Osteoblast (primary cell): ENCODE results near the gene SEMA5B. TPM values are rescaled to one million over a fixed set of nuclear protein-coding genes. Genes with fewer than 3 reads are reported as not detected.
A peak's percentile ranks its signal among the peaks of the same experiment; 100 is the strongest.

Experiments used
- DNase-seq: peaks from one replicate; pipeline ENCODE4 v3.0.0; 2011; ENCODE audit warnings: low spot score, mixed read lengths; ENCODE audit not compliant: insufficient read length; ENCODE audit errors: missing footprints
- H2AFZ ChIP-seq: 2 replicates; pipeline ENCODE4 v1.6.0; 2011; ENCODE audit warnings: mild to moderate bottlenecking, low read length
- H3K27ac ChIP-seq: 2 replicates; pipeline ENCODE4 v1.5.1; 2011; ENCODE audit warnings: mild to moderate bottlenecking, low read depth, low read length, moderate library complexity
- H3K27me3 ChIP-seq: 2 replicates; pipeline ENCODE4 v1.6.0; 2012; ENCODE audit warnings: mild to moderate bottlenecking, control low read depth, inconsistent platforms, low read length, moderate library complexity; ENCODE audit not compliant: insufficient read depth
- H3K36me3 ChIP-seq: 2 replicates; pipeline ENCODE4 v1.5.1; 2011; ENCODE audit warnings: mild to moderate bottlenecking, low read length, control low read depth, moderate library complexity; ENCODE audit not compliant: insufficient read depth
- H3K4me1 ChIP-seq: 2 replicates; pipeline ENCODE4 v1.5.1; 2011; ENCODE audit warnings: mild to moderate bottlenecking, low read length, control low read depth, moderate library complexity; ENCODE audit not compliant: insufficient read depth
- H3K4me2 ChIP-seq: 2 replicates; pipeline ENCODE4 v1.6.0; 2011; ENCODE audit warnings: mild to moderate bottlenecking, low read length; ENCODE audit not compliant: insufficient read depth
- H3K4me3 ChIP-seq: fragments of 200-600 bp; sonication (generic); 3 replicates; pipeline ENCODE4 v1.5.1; 2012; ENCODE audit warnings: mild to moderate bottlenecking, low read length, inconsistent platforms; ENCODE audit not compliant: insufficient read depth
- H3K79me2 ChIP-seq: 2 replicates; pipeline ENCODE4 v1.6.0; 2012; ENCODE audit warnings: mild to moderate bottlenecking, low read length, control low read depth, inconsistent platforms; ENCODE audit not compliant: insufficient read depth
- H3K9me3 ChIP-seq: 2 replicates; pipeline ENCODE4 v1.5.1; 2011; ENCODE audit warnings: low read depth, low read length, control low read depth
- H4K20me1 ChIP-seq: 2 replicates; pipeline ENCODE4 v1.6.0; 2012; ENCODE audit warnings: mild to moderate bottlenecking, low read length, control low read depth; ENCODE audit not compliant: insufficient read depth
- total RNA-seq: library from RNA; depleted of rRNA; stranded (reverse); fragments of >200 nt; gene quantifications from 2 replicates; pipeline ENCODE4 v1.2.3, GENCODE V29; 2012
- TF ChIP-seq, protein P1 (sequence below): IDR thresholded peaks from 2 replicates; pipeline ENCODE4 v1.5.1; 2011; ENCODE audit warnings: mild to moderate bottlenecking, low read depth, low read length, moderate library complexity; ENCODE audit errors: extremely low read depth

Gene SEMA5B
- total RNA-seq, 1 donor = not detected

DNA sequence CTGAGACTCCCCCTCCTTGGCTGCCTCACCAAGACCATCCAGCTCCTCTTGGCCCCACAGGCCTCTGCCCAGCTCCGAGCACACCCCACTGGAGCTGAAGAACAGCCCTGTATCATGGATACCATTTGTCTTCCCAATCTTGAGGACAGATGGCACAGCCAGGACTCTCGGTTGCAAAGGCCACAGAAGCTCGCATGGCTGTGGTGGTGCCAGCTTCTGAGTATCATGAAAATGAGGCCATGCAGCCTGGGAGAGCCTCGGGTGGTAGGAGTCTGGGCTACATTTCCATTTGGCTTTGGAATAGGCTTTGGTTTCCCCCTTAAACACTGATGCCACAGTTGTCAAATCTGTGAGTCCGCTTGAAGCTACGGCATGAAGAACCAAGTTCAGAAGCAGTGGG, 106.6 kb downstream of the SEMA5B start:
- Histone ChIP-seq H2AFZ (no peak overlapping the region), H3K4me1 (no peaks in the 10 kb centered on the region), H3K36me3 (no peaks in the 10 kb centered on the region), H3K9me3 (no peaks in the 10 kb centered on the region), H3K79me2 (no peaks in the 10 kb centered on the region), H3K27me3 (peaks cover 53% of the 10 kb centered on the region), H3K4me3 (no peak overlapping the region), H4K20me1 (no peaks in the 10 kb centered on the region), H3K4me2 (no peak overlapping the region), H3K27ac (no peak overlapping the region)
- peak; percentile 4 for DNase-seq
- TF ChIP-seq, protein P1, sequence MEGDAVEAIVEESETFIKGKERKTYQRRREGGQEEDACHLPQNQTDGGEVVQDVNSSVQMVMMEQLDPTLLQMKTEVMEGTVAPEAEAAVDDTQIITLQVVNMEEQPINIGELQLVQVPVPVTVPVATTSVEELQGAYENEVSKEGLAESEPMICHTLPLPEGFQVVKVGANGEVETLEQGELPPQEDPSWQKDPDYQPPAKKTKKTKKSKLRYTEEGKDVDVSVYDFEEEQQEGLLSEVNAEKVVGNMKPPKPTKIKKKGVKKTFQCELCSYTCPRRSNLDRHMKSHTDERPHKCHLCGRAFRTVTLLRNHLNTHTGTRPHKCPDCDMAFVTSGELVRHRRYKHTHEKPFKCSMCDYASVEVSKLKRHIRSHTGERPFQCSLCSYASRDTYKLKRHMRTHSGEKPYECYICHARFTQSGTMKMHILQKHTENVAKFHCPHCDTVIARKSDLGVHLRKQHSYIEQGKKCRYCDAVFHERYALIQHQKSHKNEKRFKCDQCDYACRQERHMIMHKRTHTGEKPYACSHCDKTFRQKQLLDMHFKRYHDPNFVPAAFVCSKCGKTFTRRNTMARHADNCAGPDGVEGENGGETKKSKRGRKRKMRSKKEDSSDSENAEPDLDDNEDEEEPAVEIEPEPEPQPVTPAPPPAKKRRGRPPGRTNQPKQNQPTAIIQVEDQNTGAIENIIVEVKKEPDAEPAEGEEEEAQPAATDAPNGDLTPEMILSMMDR = no peak

DNA sequence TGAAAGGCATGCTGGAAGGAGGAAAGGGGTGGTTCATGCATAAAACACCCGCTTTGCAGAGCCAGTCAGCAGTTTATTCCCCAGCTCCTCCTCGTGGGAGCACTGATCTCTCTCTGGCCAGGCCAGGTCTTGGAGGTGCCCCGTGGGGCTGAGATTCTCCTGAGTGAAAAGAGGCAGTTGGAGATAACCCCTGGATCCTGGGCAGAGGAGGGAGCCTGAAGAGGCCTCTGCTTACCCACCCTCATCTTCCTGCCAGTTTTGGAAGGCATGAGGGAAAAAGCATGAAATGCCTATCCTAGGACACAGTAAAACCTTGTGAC, 108.3 kb downstream of the SEMA5B start:
- TF ChIP-seq, protein P1 = no peak
- no peak overlapping the region for H3K4me3 ChIP-seq

DNA sequence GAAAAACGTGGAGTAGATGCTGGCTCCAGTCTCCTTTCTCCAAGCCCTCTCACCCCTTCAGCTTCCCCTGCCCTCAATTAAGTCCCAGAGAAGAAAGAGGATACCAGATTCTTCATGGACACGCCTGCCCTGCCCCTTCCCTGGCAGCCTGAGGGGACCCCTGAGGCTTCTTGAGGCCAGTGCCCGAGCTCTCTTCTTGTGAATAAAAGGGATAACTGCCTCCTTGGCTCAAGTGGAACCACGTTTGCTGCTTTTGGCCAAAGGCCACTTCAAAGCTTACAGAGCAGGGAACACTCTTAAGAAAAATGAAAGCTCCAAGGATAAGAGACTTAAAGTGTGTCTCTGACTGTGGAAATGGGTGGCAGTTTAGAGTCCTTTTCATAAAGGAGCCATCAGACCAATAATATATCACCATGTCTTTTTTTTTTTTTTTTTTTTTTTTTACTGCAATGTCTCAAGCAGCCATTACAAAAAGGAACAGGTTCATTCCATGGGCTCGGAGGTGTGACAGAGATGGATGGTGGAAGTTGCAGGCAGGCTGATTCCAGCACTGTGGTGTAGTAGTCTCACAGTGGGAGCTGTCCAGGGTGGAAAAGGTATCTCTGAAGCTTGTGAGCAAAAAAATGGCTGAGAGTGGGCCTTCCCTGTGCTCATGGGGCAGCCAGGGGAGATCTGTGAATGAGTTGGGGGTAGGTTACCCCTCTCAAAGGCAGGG, 108.8 kb downstream of the SEMA5B start:
- no peaks in the 10 kb centered on the region for H3K4me1 ChIP-seq
- H3K9me3 ChIP-seq = no peaks in the 10 kb centered on the region
- no peak overlapping the region for H3K4me2 ChIP-seq
- no peaks in the 10 kb centered on the region for H3K36me3 ChIP-seq
- H3K27ac ChIP-seq = no peak overlapping the region
- H4K20me1 ChIP-seq = no peaks in the 10 kb centered on the region
- TF ChIP-seq, protein P1 = no peak
- DNase-seq = peak; percentile 68
- H3K4me3 ChIP-seq = no peak overlapping the region
- peaks cover 55% of the 10 kb centered on the region for H3K27me3 ChIP-seq
- no peaks in the 10 kb centered on the region for H3K79me2 ChIP-seq
- H2AFZ ChIP-seq = no peak overlapping the region

More for the DNA sequence above, 108.3 kb downstream of the SEMA5B start:
- peak; percentile 27 for DNase-seq
- Histone ChIP-seq H2AFZ (no peak overlapping the region), H3K27ac (no peak overlapping the region), H3K4me2 (no peak overlapping the region), H3K9me3 (no peaks in the 10 kb centered on the region), H3K27me3 (peaks cover 54% of the 10 kb centered on the region), H4K20me1 (no peaks in the 10 kb centered on the region), H3K79me2 (no peaks in the 10 kb centered on the region), H3K4me1 (no peaks in the 10 kb centered on the region), H3K36me3 (no peaks in the 10 kb centered on the region)

DNA sequence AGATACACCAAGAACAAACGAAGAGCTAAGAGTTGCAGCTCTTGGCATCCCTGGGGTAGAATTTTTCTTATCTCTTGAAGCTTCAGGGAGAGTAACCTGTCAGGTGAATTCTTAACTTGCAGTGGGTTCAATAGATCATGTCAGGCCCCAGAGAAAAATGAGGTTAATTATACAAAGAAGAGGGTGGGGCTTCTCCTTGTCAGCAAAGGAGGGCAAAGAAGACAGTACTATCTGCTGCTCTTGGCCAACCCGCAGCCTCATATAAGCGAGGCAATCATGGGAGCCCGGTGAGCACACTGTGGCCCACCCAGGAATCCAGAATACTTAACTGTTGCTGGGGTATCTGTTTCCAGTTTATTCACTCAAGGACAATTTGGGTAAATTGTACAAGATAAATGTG, 110.2 kb downstream of the SEMA5B start:
- no peak overlapping the region for H3K4me3 ChIP-seq
- TF ChIP-seq, protein P1 = no peak
- no peak overlapping the region for H2AFZ ChIP-seq
- H3K27me3 ChIP-seq = peaks cover 43% of the 10 kb centered on the region
- H3K36me3 ChIP-seq = no peaks in the 10 kb centered on the region
- H3K27ac ChIP-seq = no peak overlapping the region
- H3K4me2 ChIP-seq = no peak overlapping the region
- no peaks in the 10 kb centered on the region for H3K79me2 ChIP-seq
- H3K9me3 ChIP-seq = no peaks in the 10 kb centered on the region
- H3K4me1 ChIP-seq = no peaks in the 10 kb centered on the region
- peak; percentile 47 for DNase-seq
- no peaks in the 10 kb centered on the region for H4K20me1 ChIP-seq
